H1 (cell line): Measurements from ENCODE around the gene CBLN2.

Source experiments
- ATF3 ChIP-seq: IDR thresholded peaks from 2 replicates; pipeline ENCODE4 v1.6.1; 2011; ENCODE audit warnings: low read depth, mild to moderate bottlenecking, low read length; ENCODE audit not compliant: insufficient read depth
- CEBPB ChIP-seq: IDR thresholded peaks from 2 replicates; pipeline ENCODE4 v1.6.1; 2012; ENCODE audit warnings: low read depth, low read length
- CREB1 ChIP-seq: IDR thresholded peaks from 2 replicates; pipeline ENCODE4 v1.6.1; 2012; ENCODE audit warnings: inconsistent platforms
- CTCF ChIP-seq, 3 experiments: IDR thresholded peaks; 1 replicate in 2 of 3; 2 replicates in 1 of 3; pipeline versions ENCODE4 v1.5.1 to v1.6.1; 2011; ENCODE audit warnings: low read length in 3 of 3, mild to moderate bottlenecking in 3 of 3, inconsistent platforms in 2 of 3, low read depth in 1 of 3, moderate library complexity in 1 of 3; ENCODE audit not compliant: insufficient read depth in 1 of 3; ENCODE audit errors: control extremely low read depth in 1 of 3
- EP300 ChIP-seq, 2 experiments: IDR thresholded peaks; 1 replicate in 1 of 2; 2 replicates in 1 of 2; pipeline ENCODE4 v1.6.1; 2011 to 2012; ENCODE audit warnings: low read depth in 2 of 2, low read length in 2 of 2, mild to moderate bottlenecking in 2 of 2, borderline replicate concordance in 1 of 2, inconsistent platforms in 1 of 2, moderate library complexity in 1 of 2
- FOSL1 ChIP-seq: IDR thresholded peaks from 2 replicates; pipeline ENCODE4 v1.6.1; 2011; ENCODE audit warnings: mild to moderate bottlenecking, low read depth, low read length, moderate library complexity; ENCODE audit not compliant: insufficient read depth
- HDAC2 ChIP-seq, 2 experiments: fragments of 300-600 bp in 1 of 2; sonication (generic) in 1 of 2; IDR thresholded peaks; 2 replicates each; pipeline ENCODE4 v1.6.1; 2011 to 2012; ENCODE audit warnings: low read depth in 2 of 2, low read length in 2 of 2, mild to moderate bottlenecking in 2 of 2, moderate library complexity in 2 of 2, borderline replicate concordance in 1 of 2, inconsistent platforms in 1 of 2
- JUN ChIP-seq: IDR thresholded peaks from 2 replicates; pipeline ENCODE4 v1.6.1; 2011; ENCODE audit warnings: low read depth, mild to moderate bottlenecking, improper control_type of control experiment, low read length
- KDM1A ChIP-seq: fragments of 200-600, 300-600 bp; sonication (generic); IDR thresholded peaks from 2 replicates; pipeline ENCODE4 v1.7.1; 2016; ENCODE audit warnings: mild to moderate bottlenecking, low read length, borderline replicate concordance
- MAFK ChIP-seq: IDR thresholded peaks from 2 replicates; pipeline ENCODE4 v1.6.1; 2012; ENCODE audit warnings: low read depth, mild to moderate bottlenecking, improper control_type of control experiment, low read length
- POLR2A ChIP-seq, 2 experiments: IDR thresholded peaks; 1 replicate in 1 of 2; 2 replicates in 1 of 2; pipeline ENCODE4 v1.6.1; 2011; ENCODE audit warnings: low read depth in 2 of 2, low read length in 2 of 2, mild to moderate bottlenecking in 2 of 2; ENCODE audit errors: control extremely low read depth in 1 of 2
- POLR2AphosphoS5 ChIP-seq: IDR thresholded peaks from 2 replicates; pipeline ENCODE4 v1.6.1; 2011; ENCODE audit warnings: low read depth, low read length
- RAD21 ChIP-seq, 2 experiments: IDR thresholded peaks in 1 of 2; conservative IDR thresholded peaks in 1 of 2; 2 replicates each; pipeline ENCODE4 v1.6.1; 2011; ENCODE audit warnings: low read depth in 2 of 2, low read length in 2 of 2, improper control_type of control experiment in 1 of 2, inconsistent platforms in 1 of 2, mild to moderate bottlenecking in 1 of 2, moderate library complexity in 1 of 2
- SIN3A ChIP-seq, 2 experiments: IDR thresholded peaks in 1 of 2; conservative IDR thresholded peaks in 1 of 2; 2 replicates each; pipeline ENCODE4 v1.6.1; 2011 to 2012; ENCODE audit warnings: low read length in 2 of 2, improper control_type of control experiment in 1 of 2, low read depth in 1 of 2, mild to moderate bottlenecking in 1 of 2

GRCh38 chr18:72543357-72544055, 636 bp downstream of the CBLN2 start:
- TF ChIP-seq KDM1A (no peak), CTCF (IDR thresholded peaks at IDR 0.05; ENCODE audit: control extremely low read depth in 1 of 3, insufficient read depth in 1 of 3, low read depth in 1 of 3, low read length in 3 of 3) (no peak), HDAC2 (IDR thresholded peaks at IDR 0.05; ENCODE audit: borderline replicate concordance in 1 of 2, low read depth in 2 of 2, low read length in 2 of 2) (no peak), RAD21 (IDR thresholded peaks at IDR 0.05 in 1 of 2, conservative IDR thresholded peaks at IDR 0.05 in 1 of 2; ENCODE audit: low read depth in 2 of 2, low read length in 2 of 2) (no peak), MAFK (no peak), CEBPB (no peak), JUN (no peak), POLR2A (IDR thresholded peaks at IDR 0.05; ENCODE audit: control extremely low read depth in 1 of 2, low read depth in 2 of 2, low read length in 2 of 2) (no peak), SIN3A (conservative IDR thresholded peaks at IDR 0.05 in 1 of 2, IDR thresholded peaks at IDR 0.05 in 1 of 2; ENCODE audit: low read depth in 1 of 2, low read length in 2 of 2) (no peak), ATF3 (no peak), EP300 (IDR thresholded peaks at IDR 0.05; ENCODE audit: borderline replicate concordance in 1 of 2, low read depth in 2 of 2, low read length in 2 of 2) (no peak), POLR2AphosphoS5 (no peak), CREB1 (no peak), FOSL1 (no peak)
